Frontal cortex (tissue), 4 donors: ENCODE measurements around the gene MYBPC3. TPM values are rescaled to one million over a fixed set of nuclear protein-coding genes. Genes with fewer than 3 reads are reported as not detected.
A peak's percentile ranks its signal among the peaks of the same experiment; 100 is the strongest.

Experiments
- DNase-seq, 2 donors: peaks; one replicate each; pipeline ENCODE4 v3.0.0; 2012; ENCODE audit warnings: low spot score in 2 of 2
- FAIRE-seq: peaks from 2 replicates; lab custom pipeline; 2012; peaks lifted over from hg19 to GRCh38; lab: Jason Lieb, UNC
- total RNA-seq: library from RNA; depleted of rRNA; stranded (reverse); fragments of >200 nt; gene quantifications from one replicate; pipeline ENCODE4 v1.2.3, GENCODE V29; 2014
- donor health status: control.
- donor health status: control.
- donor health status: control.

MYBPC3 gene
- total RNA-seq, 1 donor from 2014 or later = not detected

DNA sequence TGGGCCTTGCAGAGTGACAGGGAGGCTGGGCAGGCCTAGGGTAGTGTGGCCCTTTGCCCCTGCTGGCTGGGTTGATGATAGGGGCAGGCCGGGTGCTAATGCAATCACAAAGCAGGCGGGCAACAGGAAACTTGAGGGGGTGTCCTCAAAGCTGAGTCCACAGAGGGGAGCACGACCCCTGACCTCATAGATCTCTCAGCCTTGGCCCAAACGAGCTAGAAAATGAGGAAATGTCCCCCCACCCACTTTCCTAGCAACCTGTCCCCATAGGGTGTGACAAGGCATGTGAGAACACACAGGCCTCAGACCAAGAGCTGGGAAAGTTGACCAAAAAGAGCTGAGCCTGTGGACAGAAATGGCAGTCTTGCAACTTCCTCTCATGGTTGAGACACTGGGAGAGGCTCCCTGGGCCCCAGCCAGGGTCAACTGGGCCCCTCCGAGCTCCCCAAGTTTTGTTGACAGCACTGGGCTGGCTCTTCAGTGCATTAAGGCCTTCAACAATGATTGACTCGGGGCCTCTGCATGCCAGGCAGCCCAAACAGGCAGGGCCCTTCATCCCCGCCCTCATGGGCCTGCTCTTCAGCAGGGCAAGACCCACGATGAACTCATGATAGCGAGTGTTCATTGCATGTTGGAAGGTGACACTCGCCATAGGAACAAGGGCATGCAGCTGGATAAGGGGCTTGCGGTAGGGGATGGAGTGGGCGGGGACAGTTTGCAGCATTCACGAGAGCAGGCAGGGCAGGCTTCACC lies 35.6 kb upstream of the MYBPC3 start:
- DNase-seq (no peak), FAIRE-seq (no peak)

DNA sequence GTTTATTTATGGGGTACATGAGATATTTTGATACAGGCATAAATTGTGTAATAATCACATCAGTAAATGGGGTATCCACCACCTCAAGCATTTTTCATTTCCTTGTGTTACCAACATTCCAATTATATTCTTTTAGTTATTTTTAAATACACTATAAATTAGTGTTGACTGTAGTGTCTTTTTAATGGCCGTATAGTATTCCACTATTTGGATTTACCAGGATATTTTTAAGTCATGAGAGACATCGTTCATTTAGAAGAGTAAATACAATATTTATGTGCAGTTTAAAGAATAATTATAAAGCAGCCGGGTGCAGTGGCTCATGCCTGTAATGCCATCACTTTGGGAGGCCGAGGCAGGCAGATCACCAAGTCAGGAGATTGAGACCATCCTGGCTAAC lies 32.0 kb upstream of the MYBPC3 start:
- no peak for DNase-seq
- no peak for FAIRE-seq

DNA sequence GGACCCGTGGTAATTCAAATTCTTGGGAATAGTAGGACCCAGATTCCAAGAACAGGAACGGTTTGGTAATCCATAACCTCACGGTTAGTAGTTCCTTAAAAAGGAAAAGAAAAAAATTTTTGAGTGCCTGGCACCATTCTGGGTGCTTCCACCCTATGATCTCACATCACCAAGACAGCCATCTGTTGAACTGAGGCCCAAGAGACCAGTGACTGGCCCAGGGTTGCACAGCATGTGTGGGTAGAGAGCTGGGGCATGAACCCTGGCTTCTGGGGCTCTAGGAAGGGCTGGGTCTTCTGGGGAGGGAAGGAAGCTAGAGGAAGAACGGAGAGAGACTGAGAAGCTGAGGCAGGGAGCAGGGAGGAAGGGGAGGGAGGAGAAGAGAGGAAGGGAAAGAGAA lies 30.6 kb upstream of the MYBPC3 start:
- DNase-seq = no peak
- no peak for FAIRE-seq

DNA sequence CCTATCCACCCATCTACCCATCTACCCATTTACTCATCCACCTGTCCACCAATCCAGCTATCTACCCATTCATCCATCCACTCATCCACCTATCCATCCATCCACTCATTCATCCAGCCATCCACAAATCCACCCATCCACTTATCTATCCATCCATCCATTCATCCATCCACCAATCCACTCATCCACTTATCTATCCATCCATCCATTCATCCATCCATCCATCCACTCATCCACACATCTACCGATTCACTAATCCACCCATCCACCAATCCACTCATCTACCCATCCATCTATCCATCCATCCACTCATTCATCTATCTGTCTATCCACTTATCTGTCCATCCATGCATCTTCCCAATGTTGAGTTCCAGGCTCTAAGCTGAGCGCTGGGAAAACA lies 27.6 kb upstream of the MYBPC3 start:
- no peak for FAIRE-seq
- no peak for DNase-seq

DNA sequence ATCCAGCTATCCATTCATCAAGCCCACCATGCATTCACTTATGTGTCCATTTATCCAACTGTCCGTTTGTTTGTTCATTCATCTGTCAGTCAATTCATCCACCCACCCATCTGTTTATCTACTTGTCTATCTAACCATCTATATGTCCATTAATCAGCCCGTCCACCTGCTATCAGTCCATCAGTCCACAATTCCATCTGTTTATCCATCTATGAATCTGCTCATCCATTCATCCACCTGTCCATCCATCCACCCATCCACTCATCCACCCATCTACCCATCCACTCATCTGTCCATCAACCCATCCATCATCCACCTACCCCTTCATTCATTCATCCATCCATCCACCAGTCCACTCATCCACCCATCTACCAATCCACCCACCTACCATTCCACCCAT lies 26.8 kb upstream of the MYBPC3 start:
- FAIRE-seq (no peak), DNase-seq (no peak)

DNA sequence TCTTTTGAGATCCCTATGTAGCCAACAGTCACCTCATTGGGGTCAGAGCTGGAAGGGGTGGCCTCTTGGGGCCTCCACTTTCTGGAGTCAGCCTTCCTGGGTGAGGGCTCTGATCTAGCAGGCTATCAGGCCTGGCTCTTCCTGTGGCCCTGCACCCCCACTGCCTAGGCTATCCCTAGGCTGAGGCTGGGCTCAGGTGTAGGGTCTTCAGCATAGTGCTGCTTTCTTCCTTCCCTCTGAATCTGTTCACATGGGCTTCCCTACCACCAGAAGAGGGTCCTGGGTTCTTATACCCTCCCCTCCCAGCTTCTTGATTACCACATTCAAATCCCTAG lies 26.3 kb upstream of the MYBPC3 start:
- no peak for DNase-seq
- FAIRE-seq = no peak

DNA sequence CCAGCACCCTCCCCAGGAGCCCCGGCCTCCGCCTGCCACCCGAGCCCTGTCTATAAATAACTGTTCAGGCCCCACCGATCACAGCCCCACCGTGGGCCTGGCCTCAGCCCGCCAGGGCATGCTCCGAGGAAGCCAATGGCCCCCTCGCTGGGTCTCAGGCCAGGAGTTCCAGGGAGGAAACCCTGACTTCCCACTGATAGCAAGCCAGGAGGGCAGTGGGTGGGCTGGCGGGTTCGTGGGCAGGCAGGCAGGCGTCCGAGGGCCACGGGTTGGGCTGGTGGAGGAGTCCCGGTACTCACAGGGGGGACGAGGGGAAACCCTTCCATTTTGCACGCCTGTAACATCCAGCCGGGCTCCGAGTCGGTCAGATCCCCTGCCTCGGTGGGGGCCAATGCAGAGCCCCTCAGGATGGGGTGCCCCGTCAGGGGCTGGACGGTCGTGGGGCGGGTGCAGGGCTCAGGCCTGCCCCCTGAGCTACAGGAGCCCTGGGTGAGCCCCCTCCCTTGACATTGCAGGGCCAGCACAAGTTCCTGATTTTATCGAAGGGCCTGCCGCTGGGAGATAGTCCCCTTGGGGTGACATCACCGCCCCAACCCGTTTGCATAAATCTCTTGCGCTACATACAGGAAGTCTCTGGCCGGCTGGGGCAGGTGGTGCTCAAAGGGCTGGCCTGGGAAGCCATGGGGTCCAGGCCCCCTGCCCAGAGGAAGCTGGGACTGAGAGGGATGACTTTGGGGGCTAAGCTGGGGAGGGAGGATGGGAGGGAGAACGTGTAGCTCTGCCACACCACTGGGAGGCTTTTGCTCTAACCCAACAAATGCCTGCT lies 25.7 kb upstream of the MYBPC3 start, which contains the start of gene SPI1:
Gene SPI1, minus strand, starts transcription at position 538 of the 826 bp plus-strand sequence. Its CDS starts 194 bp downstream, at position 344.
- FAIRE-seq (no peak), DNase-seq (no peak)

DNA sequence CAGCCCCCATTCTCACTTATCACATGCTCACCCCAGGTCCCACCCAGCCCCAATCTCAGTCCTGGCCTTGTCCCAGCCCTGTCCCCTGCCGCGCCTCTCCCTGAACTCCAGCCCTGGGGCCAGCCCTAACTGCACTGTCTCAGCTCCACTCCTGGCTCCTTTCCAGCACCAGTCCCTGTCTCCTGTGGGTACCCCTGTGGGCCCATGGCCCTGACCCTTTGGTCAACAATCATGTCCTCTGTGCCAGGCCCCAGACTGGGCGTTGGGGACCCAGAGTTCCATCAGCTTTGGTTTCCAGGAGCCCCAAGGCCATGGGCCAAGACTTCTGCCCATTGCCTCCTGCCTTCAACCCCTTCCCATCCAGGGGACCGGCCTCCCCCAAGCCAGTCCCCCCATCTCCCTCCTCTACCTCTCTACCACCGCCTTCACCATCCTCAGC lies 25.1 kb upstream of the MYBPC3 start:
- DNase-seq (no peak), FAIRE-seq (no peak)

DNA sequence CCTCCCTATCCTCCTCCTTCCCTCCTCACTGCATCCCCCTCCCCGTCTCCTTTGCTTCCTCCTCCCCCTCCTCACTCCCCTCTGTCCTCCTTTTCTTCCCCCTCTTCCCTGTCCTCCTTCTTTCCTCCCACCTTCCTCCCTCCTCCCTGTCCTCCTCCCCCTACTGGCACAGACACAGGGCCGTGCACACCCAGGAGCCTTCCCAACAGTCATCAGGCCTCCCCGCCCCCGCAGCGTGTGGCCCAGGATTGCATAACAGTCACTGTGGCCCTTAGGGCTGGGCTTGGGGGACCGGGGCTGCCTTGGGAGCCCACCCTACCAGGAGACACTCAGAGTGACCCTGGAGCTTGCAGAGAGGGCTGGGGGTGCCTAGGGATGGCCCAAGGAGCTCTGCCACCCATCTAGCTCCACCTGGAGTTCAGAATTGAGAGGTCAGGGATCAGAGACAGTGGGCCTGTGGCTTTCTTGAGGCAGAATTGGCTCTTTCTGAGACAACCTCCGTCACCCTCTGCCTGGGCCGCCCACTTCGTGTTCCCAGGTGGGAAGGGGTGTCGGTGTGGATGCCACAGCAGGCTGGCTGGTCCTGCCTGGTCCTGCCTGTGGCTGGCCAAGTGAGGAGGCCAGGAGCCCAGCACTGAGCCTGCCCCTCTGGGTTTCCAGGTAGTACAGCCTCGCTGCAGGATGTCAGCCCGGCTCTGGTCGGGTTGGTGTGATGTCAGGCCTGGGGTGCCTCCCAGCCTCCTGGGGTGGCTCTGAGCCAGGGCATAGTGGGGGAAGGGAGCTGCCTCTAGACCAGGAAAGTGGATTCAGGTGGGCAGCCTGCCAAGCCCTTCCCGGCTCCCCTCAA lies 24.2 kb upstream of the MYBPC3 start:
- DNase-seq (no peak), FAIRE-seq (no peak)

DNA sequence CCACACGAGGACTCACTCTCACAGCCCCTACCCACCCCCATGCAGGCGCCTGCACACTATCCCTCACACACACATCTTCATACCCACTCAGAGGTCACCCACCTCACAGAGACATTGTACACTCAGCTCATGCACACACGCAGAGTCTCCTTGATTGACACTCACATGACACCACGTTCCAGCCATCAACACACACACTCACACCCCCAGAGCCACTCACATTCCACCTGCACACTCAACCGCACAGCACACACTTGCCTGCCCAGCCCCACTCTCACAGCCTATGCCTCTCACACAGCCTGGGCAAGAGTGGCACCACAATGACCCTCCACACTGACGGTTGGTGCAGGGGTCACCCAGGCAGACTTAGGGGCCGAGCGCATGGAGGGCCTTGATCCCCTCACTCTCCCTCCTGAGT lies 23.6 kb upstream of the MYBPC3 start:
- FAIRE-seq (no peak), DNase-seq (no peak)

DNA sequence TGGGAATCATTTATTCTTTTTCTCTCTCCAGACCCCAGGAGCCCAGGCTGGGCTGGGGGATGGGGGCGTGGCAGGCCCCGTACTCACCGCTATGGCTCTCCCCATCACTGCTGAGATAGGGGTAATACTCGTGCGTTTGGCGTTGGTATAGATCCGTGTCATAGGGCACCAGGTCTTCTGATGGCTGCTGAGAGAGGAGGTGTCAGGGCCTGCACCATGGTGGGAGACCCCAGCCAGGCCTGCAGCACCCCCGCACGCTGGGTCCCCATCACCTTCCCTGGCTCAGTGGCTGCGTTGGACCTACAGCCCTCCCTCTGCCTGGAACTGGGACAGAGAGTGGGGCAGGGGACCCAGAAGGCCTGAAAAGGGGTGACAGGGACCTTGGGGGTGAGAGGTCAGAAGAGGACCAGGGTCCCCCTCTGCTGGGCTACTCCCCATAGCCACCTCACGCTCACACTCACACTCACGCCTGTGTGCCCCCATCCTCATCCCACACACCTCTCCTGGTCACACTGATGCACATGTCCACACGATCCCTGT lies 23.1 kb upstream of the MYBPC3 start:
- FAIRE-seq = no peak
- no peak for DNase-seq

DNA sequence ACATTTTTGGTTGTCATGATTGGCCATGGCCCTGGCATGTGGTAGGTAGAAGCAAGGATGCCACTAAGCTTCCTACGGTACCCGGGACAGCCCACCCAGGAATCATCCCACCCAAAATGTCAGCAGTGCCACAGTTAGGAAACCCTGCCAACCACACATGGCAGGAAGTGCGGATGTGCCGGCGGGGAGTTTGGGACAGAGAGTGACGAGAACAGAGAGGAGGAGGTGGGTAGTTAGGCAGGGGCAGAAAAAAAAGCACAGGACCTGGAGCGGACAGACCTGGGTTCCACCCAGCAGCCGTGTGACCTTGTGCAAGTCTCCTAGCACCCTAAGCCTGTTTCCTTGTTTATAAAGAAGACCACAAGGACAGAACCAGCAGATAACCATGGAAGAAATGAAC lies 22.5 kb upstream of the MYBPC3 start:
- no peak for FAIRE-seq
- DNase-seq = no peak

DNA sequence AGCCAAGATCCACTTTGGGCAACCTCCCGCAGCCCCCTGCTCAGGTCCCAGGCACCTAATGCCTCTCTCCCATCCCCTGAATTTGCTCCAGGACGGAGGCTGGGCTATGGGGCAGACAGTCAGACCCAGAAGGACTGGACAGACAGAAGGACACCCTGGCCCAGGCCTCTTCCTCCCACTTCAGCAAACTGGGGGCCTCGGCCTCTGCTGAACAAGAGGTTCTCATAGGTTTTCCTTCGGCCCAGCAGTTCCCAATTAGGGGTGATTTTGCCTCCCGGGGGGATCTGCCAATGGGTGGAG lies 22.2 kb upstream of the MYBPC3 start:
- FAIRE-seq (no peak), DNase-seq (no peak)

DNA sequence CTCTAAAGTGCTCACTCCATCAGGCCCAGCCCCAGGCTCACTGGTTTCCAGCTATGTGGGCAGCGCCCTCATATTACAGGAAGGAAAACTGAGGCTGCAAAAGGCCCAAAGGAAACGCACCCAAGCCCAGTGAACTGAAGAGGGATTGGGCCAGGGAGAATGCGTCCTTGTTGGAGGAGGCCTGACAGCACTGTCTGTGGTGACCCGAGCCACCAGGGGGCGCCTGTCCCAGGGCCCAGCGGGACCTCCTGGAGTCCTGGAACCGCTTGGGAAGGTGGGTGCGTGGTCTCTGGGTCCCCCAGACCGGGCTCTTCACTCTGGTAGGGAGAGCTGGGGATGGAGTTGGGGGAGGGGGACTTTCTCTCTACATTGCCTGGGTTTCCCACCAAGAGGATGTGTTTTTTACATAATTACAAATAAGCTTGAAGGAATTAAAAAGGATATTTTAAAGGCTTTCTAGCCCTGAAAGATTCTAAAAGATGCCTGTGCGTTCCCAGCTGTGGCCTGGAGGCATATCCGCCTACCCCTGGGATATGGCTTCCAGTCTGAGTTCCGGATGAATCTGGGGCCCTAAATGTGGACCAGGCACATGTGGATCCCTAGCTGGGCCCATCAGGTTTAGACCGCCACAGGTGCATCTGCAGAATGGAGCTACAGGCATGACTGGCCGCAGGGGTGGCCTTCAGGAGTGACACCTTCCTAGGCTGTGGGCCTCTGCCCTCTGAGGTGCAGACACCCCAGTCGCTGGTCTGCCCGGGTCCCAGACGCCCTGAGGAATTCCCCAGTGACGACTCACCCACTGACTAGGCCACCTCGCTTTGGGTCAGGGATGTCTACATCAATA lies 21.6 kb upstream of the MYBPC3 start:
- no peak for FAIRE-seq

DNA sequence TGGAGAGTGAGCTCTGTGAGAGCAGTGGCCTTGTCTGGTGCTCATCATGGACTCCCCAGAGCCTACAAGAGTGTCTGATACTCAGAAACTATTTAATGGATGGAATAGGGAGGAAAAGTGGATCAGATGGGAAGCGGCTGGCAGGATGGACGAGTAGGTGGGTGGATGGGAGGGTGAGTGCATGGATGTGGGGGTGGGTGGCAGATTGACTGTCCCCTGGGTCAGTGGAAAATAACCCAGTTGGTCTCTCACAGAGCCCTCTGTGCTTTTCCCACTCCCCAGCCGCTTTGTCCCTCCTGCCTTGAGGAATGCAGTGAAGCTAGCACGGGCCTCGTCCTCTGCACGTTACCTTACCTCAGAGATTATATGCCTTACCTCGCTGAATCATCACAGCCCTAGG lies 19.9 kb upstream of the MYBPC3 start:
- DNase-seq = no peak
- no peak for FAIRE-seq

More for the DNA sequence above, 21.6 kb upstream of the MYBPC3 start:
- DNase-seq = peak; percentile 59 to 78

DNA sequence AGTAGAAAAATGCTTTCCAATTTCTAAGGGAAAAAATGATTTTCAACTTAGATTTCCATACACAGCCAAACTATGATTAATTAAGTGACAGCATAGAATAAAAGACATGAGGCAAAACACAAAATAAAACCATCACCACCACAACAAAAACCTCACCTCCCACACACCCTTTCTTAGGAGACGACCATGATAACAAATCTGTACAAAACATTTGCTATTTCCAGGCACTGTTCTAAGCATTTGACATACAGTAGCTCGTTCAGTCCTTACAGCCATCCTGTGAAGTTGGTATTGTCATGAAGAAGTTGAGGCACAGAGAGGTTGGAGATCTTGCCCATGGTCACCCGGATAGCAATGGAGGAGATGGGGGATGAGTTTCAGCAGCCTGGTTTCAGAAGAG lies 17.2 kb upstream of the MYBPC3 start:
- DNase-seq (no peak), FAIRE-seq (no peak)

DNA sequence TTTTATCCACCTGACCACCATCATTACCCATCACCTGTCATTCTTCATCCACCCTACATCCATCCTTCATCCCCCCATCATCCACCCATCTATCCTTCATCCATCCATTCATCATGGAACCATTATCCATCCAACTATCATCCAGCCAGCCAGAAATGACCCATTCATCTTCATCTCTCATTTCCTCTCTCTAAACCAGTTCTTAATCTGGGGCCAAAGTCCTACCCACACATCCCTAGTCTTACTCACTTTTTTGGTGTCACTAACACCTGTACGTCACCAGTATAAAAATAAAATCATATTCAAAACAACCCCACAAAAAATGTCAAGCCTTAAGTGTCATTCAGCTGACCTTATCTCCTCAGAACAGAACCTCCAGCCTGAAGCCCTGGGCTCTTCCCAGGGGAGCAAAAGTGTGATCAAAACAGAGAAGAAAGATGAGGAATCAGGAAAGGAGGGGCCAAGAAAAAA lies 13.6 kb upstream of the MYBPC3 start:
- DNase-seq = no peak
- FAIRE-seq = no peak

DNA sequence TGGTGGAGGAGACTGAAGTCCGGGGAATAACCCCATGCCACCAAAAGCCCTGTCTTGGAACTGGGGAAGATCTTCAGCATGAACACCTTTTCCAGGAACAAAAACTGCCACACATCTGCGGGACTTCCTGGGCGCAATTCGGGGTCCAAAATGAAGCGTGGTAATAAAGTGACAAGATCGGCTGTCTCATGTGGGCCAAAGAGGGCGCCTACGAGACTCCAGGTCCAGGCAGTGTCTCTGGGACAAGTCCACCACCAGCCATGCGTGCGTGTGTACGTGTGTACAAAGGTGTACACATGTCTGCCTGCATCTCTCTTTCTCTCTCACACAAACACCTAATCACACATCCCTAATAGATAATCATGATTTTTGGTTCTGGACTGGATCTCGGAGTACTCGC lies 8.9 kb upstream of the MYBPC3 start:
- FAIRE-seq = no peak
- DNase-seq = no peak

DNA sequence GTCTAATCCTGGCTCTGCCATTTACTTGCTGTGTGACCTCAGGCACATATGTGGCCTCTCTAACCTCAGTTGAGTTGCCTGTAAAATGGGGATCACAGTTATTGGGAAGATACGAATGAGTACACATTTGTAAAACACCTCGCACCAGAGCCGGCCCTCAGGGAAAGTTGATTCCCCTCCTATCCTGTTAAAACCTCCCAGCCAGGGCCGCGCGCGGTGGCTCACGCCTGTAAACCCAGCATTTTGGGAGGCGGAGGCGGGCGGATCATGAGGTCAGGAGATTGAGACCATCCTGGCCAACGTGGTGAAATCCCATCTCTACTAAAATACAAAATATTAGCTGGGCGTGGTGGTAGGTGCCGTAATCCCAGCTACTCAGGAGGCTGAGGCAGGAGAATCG lies 7.8 kb upstream of the MYBPC3 start:
- FAIRE-seq = no peak

More for the DNA sequence above, 7.8 kb upstream of the MYBPC3 start:
- DNase-seq = no peak
